GM12878 (cell line): ENCODE results near the gene MTTP. TPM values are rescaled to one million over a fixed set of nuclear protein-coding genes. Genes with fewer than 3 reads are reported as not detected.

Experiments
- ATAC-seq: fragments of 200-7000 bp; cut with Tn5 transposase; 3 replicates; pipeline ENCODE4 v1.9.1; 2020; ENCODE audit warnings: mild to moderate bottlenecking, moderate library complexity
- BruUV-seq: library from RNA; stranded (reverse); fragments of 400-500 nt; replicated peaks from 2 replicates; lab custom pipeline; 2021; lab: Mats Ljungman, UMichigan
- CTCF ChIA-PET: fragments of 300-600 bp; sonication (Branson Sonifier 250); formaldehyde crosslinking; extraction: SDS; loops from one replicate; lab custom pipeline; 2021; ENCODE audit warnings: inconsistent platforms; lab: Yijun Ruan, JAX
- POLR2A ChIA-PET: fragments of 350-600 bp; formaldehyde crosslinking; extraction: SDS; loops from one replicate; lab custom pipeline; 2021; ENCODE audit warnings: inconsistent platforms; lab: Charles Lee
- RAD21 ChIA-PET: fragments of 300-600 bp; sonication (Branson Sonifier 250); formaldehyde crosslinking; loops from one replicate; lab custom pipeline; 2023; ENCODE audit warnings: antibody characterized with exemption; ENCODE audit not compliant: unreplicated experiment; lab: Charles Lee
- SMC1A ChIA-PET: fragments of 300-600 bp; sonication (Branson Sonifier 250); formaldehyde crosslinking; loops from one replicate; lab custom pipeline; 2023; ENCODE audit not compliant: unreplicated experiment, uncharacterized antibody; lab: Charles Lee
- DNase-seq: peaks from one replicate; pipeline ENCODE4 v3.0.0-alpha.2; 2011; ENCODE audit warnings: low read depth, low spot score
- FAIRE-seq: peaks from 3 replicates; lab custom pipeline; 2011; peaks lifted over from hg19 to GRCh38; lab: Jason Lieb, UNC
- H2AFZ ChIP-seq: 2 replicates; pipeline ENCODE4 v1.6.0; 2011; ENCODE audit warnings: low read depth, low read length, control low read depth; ENCODE audit not compliant: control insufficient read depth
- H3K27ac ChIP-seq: 2 replicates; pipeline ENCODE4 v1.5.1; 2011; ENCODE audit warnings: control low read depth; ENCODE audit not compliant: control insufficient read depth, insufficient read depth
- H3K27me3 ChIP-seq, 2 experiments: replicated peaks in 1 of 2; 2 replicates each; pipeline versions ENCODE4 v1.6.0 to v1.6.1; 2011; ENCODE audit warnings: low read length in 1 of 2; ENCODE audit not compliant: control insufficient read depth in 2 of 2, insufficient read depth in 2 of 2
- H3K36me3 ChIP-seq, 2 experiments: 2 replicates each; pipeline ENCODE4 v1.5.1; 2011; ENCODE audit warnings: low read length in 1 of 2; ENCODE audit not compliant: control insufficient read depth in 2 of 2, insufficient read depth in 2 of 2
- H3K4me1 ChIP-seq: 2 replicates; pipeline ENCODE4 v1.6.1; 2011; ENCODE audit warnings: mild to moderate bottlenecking, low read length, moderate library complexity, mixed read lengths; ENCODE audit not compliant: control insufficient read depth, insufficient read depth
- H3K4me2 ChIP-seq: 2 replicates; pipeline ENCODE4 v1.6.0; 2011; ENCODE audit warnings: control low read depth; ENCODE audit not compliant: control insufficient read depth, insufficient read depth
- H3K4me3 ChIP-seq: fragments of 200-600 bp; sonication (generic); 2 replicates; pipeline ENCODE4 v1.5.1; 2016
- H3K79me2 ChIP-seq: 2 replicates; pipeline ENCODE4 v1.6.0; 2011; ENCODE audit warnings: low read length; ENCODE audit not compliant: control insufficient read depth, insufficient read depth
- H3K9ac ChIP-seq: 2 replicates; pipeline ENCODE4 v1.8.0; 2011; ENCODE audit warnings: low read length, control low read depth, mixed read lengths; ENCODE audit not compliant: control insufficient read depth, insufficient read depth
- H3K9me3 ChIP-seq: replicated peaks from 3 replicates; pipeline ENCODE4 v1.5.1; 2011; ENCODE audit warnings: mild to moderate bottlenecking, low read length; ENCODE audit not compliant: control insufficient read depth, insufficient read depth
- H4K20me1 ChIP-seq: 2 replicates; pipeline ENCODE4 v1.6.0; 2011; ENCODE audit not compliant: control insufficient read depth, insufficient read depth
- CTCF ChIP-seq, 3 experiments: IDR thresholded peaks in 2 of 3; conservative IDR thresholded peaks in 1 of 3; 2 replicates each; pipeline ENCODE4 v1.5.1; 2011; ENCODE audit warnings: low read depth in 3 of 3, low read length in 3 of 3, mild to moderate bottlenecking in 3 of 3, control low read depth in 2 of 3, moderate library complexity in 2 of 3, inconsistent platforms in 1 of 3, mixed read lengths in 1 of 3; ENCODE audit not compliant: control insufficient read depth in 2 of 3, insufficient read depth in 1 of 3; ENCODE audit errors: extremely low read depth in 1 of 3
- ESRRA ChIP-seq: IDR thresholded peaks from 2 replicates; pipeline ENCODE4 v1.6.1; 2012; ENCODE audit warnings: mild to moderate bottlenecking, low read length, improper control_type of control experiment
- NRF1 ChIP-seq: conservative IDR thresholded peaks from 2 replicates; pipeline ENCODE4 v1.6.1; 2011; ENCODE audit warnings: mild to moderate bottlenecking, low read depth, low read length, improper control_type of control experiment
- RELA ChIP-seq: fragments of 450-650 bp; IDR thresholded peaks from 2 replicates; pipeline ENCODE4 v1.8.0; 2014; ENCODE audit warnings: borderline replicate concordance; ENCODE audit not compliant: partially characterized antibody
- REST ChIP-seq: IDR thresholded peaks from 2 replicates; pipeline ENCODE4 v1.6.1; 2012; ENCODE audit warnings: mild to moderate bottlenecking, low read depth, low read length
- RFX5 ChIP-seq: IDR thresholded peaks from 2 replicates; pipeline ENCODE4 v1.6.1; 2011; ENCODE audit warnings: low read depth, low read length, improper control_type of control experiment
- SMAD1 ChIP-seq: fragments of 450-650 bp; IDR thresholded peaks from 2 replicates; pipeline ENCODE4 v1.6.1; 2018; ENCODE audit warnings: mild to moderate bottlenecking, low read depth; ENCODE audit not compliant: partially characterized antibody
- TARDBP ChIP-seq: IDR thresholded peaks from 2 replicates; pipeline ENCODE4 v1.6.1; 2016; ENCODE audit warnings: borderline replicate concordance
- TCF3 ChIP-seq: IDR thresholded peaks from 2 replicates; pipeline ENCODE4 v1.6.1; 2012; ENCODE audit warnings: low read depth, mild to moderate bottlenecking, low read length, borderline replicate concordance; ENCODE audit not compliant: insufficient read depth
- WGBS: methylation state at CpG from one replicate; pipeline ENCODE4 v1.1.6; 2016; ENCODE audit warnings: low lambda C conversion rate; ENCODE audit not compliant: insufficient replicate concordance, insufficient coverage; ENCODE audit errors: missing lambda C conversion rate; 5-methylcytosine and 5-hydroxymethylcytosine counted together
- in situ Hi-C: fragments of 300-500 bp; cut with MboI; formaldehyde crosslinking; loops from 9 replicates; pipeline ENCODE4 v1.14.3; 2018; ENCODE audit warnings: mixed read lengths
- intact Hi-C: fragments of 100-400 bp; cut with micrococcal nuclease; formaldehyde crosslinking; loops from one replicate; pipeline ENCODE4 v1.14.2; 2022; ENCODE audit not compliant: unreplicated experiment
- polyA plus RNA-seq, 11 experiments: library from polyadenylated mRNA; depleted of rRNA in 4 of 11; unstranded in 6 of 11; stranded (reverse) in 5 of 11; fragments of >200 nt; fragmentation: Nextera tagmentation in 4 of 11; fragmentation: Illumina TruSeq in 1 of 11; extraction: Ambion mirVana in 4 of 11; extraction: Trizol in 1 of 11; gene quantifications; 1 replicate in 1 of 11; 2 replicates in 10 of 11; pipeline versions ENCODE4 v1.2.1 to v1.2.3, GENCODE V29; 2011 to 2016; ENCODE audit warnings: inconsistent platforms in 2 of 11, missing spikeins in 2 of 11, low read depth in 1 of 11
- total RNA-seq, 4 experiments: library from RNA; depleted of rRNA in 3 of 4; stranded (reverse); fragments of >200 nt in 3 of 4; fragmentation: Illumina TruSeq in 1 of 4; extraction: Trizol in 1 of 4; gene quantifications; 2 replicates each; pipeline versions ENCODE4 v1.2.1 to v1.2.3, GENCODE V29; 2013 to 2021

Gene MTTP
- total and polyA plus RNA-seq, 10 of the 15 experiments (the other 5 are each of a cell fraction or from before 2014, with no cell fraction given): 0.08 to 2.2 (median 0.21) TPM; not detected in 1

- ChIA-PET CTCF (interaction anchor here (0.7 to 4.3 kb wide), 20 partner anchors 10 to 620 kb away, joined by 3 to 19 read pairs (median 4); partner anchors contain the start of genes METAP1 and TRMT10A), SMC1A (interaction anchor here (0.7 to 2.3 kb wide), 11 partner anchors 10 to 193 kb away, joined by 3 to 11 read pairs (median 5); partner anchors contain the start of gene TRMT10A), POLR2A (no interaction called here), RAD21 (interaction anchor here (0.7 to 2.7 kb wide), 12 partner anchors 12 to 1454 kb away, joined by 3 to 16 read pairs (median 4); partner anchors contain the start of gene TRMT10A)
- Histone ChIP-seq H3K36me3 (no peaks in the 10 kb centered on the region), H3K27ac (no peak overlapping the region), H3K4me3 (no peak overlapping the region), H3K4me1 (no peaks in the 10 kb centered on the region), H3K9ac (no peak overlapping the region), H3K9me3 (no peaks in the 10 kb centered on the region), H3K27me3 (no peaks in the 10 kb centered on the region), H3K79me2 (no peaks in the 10 kb centered on the region), H4K20me1 (no peaks in the 10 kb centered on the region), H2AFZ (no peak overlapping the region), H3K4me2 (no peak overlapping the region)
- in situ Hi-C loops (no loop called here), intact Hi-C loops (no loop called here)
- BruUV-seq: no TSS peak
- 67% methylated on average over 1 of the region's 1 CpG for WGBS
- FAIRE-seq: no peak
- ATAC-seq: peak; percentile 57
- DNase-seq: no peak
- peak in 2 of 3 experiments; percentile 4 to 26; a peak in 1 of 6 replicates for TF ChIP-seq CTCF (IDR thresholded peaks at IDR 0.05 in 2 of 3, conservative IDR thresholded peaks at IDR 0.05 in 1 of 3; ENCODE audit: control insufficient read depth in 2 of 3, extremely low read depth in 1 of 3, insufficient read depth in 1 of 3, low read depth in 3 of 3, low read length in 3 of 3)
- no peak for TF ChIP-seq SMAD1
These were observed 40.7 kb downstream of the MTTP start for GRCh38 chr4:99615170-99615820.

DNA sequence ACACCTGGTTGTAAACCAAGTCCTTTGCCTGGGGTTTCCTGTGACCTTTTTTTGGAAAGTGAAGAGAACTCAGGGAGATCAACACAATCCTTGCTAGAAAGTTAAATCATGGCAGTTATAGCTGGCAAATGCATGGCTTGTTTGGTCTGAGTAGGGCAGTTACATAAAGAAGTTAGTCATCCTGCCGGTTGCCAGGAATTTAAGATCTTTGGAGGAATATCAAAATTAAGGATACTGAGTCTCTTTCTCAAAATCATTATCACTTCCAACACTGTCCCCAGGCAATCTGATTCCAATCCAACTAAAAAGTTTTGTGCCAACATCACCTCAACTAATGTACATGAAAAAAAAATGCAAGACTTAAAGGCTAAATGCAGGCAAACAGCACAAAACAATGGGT is 42.8 kb downstream of the MTTP start:
- intact Hi-C loops: no loop called here
- ChIA-PET CTCF (interaction anchor here (0.6 kb wide), 1 partner anchor 215 kb away, joined by 3 read pairs; no protein-coding TSS in a partner anchor), RAD21 (no interaction called here), SMC1A (no interaction called here), POLR2A (no interaction called here)
- in situ Hi-C loops: no loop called here
- H3K9ac ChIP-seq: no peak overlapping the region
- no peaks in the 10 kb centered on the region for H3K79me2 ChIP-seq
- H3K4me2 ChIP-seq: no peak overlapping the region
- no peaks in the 10 kb centered on the region for H3K4me1 ChIP-seq
- H3K27me3 ChIP-seq: no peaks in the 10 kb centered on the region
- ATAC-seq: no peak
- FAIRE-seq: no peak
- no peak overlapping the region for H2AFZ ChIP-seq
- no peaks in the 10 kb centered on the region for H3K9me3 ChIP-seq
- DNase-seq: no peak
- no TSS peak for BruUV-seq
- H3K36me3 ChIP-seq: no peaks in the 10 kb centered on the region
- H4K20me1 ChIP-seq: no peaks in the 10 kb centered on the region
- WGBS: 86% methylated on average over 1 of the region's 1 CpG
- no peak overlapping the region for H3K27ac ChIP-seq
- no peak overlapping the region for H3K4me3 ChIP-seq
- no peak for TF ChIP-seq TCF3
- TF ChIP-seq ESRRA: no peak
- TF ChIP-seq NRF1: no peak
- no peak for TF ChIP-seq RELA
- TF ChIP-seq TARDBP: no peak
- no peak for TF ChIP-seq RFX5
- no peak for TF ChIP-seq REST
